K562 (cell line): ENCODE measurements around the gene ZNF385C.

Experiments used
- RNF219 ChIP-seq: fragments of 250-450 bp; sonication (Bioruptor Pico); IDR thresholded peaks from 2 replicates; pipeline ENCODE4 v1.5.0; 2022; ENCODE audit warnings: mild to moderate bottlenecking
- SMC3 ChIP-seq: conservative IDR thresholded peaks from 2 replicates; pipeline ENCODE4 v1.6.1; 2011; ENCODE audit warnings: low read depth, low read length, improper control_type of control experiment; ENCODE audit not compliant: insufficient read depth
- TF ChIP-seq, protein P1 (sequence below): fragments of 150-350 bp; conservative IDR thresholded peaks from 2 replicates; pipeline ENCODE4 v1.6.1; 2014; ENCODE audit warnings: low read length

- TF ChIP-seq, protein P1, sequence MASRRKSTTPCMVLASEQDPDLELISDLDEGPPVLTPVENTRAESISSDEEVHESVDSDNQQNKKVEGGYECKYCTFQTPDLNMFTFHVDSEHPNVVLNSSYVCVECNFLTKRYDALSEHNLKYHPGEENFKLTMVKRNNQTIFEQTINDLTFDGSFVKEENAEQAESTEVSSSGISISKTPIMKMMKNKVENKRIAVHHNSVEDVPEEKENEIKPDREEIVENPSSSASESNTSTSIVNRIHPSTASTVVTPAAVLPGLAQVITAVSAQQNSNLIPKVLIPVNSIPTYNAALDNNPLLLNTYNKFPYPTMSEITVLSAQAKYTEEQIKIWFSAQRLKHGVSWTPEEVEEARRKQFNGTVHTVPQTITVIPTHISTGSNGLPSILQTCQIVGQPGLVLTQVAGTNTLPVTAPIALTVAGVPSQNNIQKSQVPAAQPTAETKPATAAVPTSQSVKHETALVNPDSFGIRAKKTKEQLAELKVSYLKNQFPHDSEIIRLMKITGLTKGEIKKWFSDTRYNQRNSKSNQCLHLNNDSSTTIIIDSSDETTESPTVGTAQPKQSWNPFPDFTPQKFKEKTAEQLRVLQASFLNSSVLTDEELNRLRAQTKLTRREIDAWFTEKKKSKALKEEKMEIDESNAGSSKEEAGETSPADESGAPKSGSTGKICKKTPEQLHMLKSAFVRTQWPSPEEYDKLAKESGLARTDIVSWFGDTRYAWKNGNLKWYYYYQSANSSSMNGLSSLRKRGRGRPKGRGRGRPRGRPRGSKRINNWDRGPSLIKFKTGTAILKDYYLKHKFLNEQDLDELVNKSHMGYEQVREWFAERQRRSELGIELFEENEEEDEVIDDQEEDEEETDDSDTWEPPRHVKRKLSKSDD = no peak
- TF ChIP-seq SMC3 (no peak), RNF219 (no peak)
Measured at GRCh38 chr17:42124256-42124655, 26.0 kb upstream of the ZNF385C start.
